CD14-positive monocyte (primary cell): Measurements from ENCODE around the gene POLR2C. TPM values are rescaled to one million over a fixed set of nuclear protein-coding genes. Genes with fewer than 3 reads are reported as not detected.

ENCODE experiments used
- DNase-seq, 3 donors: peaks; one replicate each; pipeline ENCODE4 v3.0.0-alpha.2; 2011 to 2022
- H2AFZ ChIP-seq: 2 replicates; pipeline ENCODE4 v1.6.0; 2012; ENCODE audit warnings: mild to moderate bottlenecking, low read depth, low read length, inconsistent platforms; ENCODE audit not compliant: insufficient read depth, poor library complexity, severe bottlenecking
- H3K27ac ChIP-seq, 2 donors: 1 replicate in 1 of 2; 2 replicates in 1 of 2; pipeline ENCODE4 v1.5.1; 2012 to 2013; ENCODE audit warnings: low read length in 2 of 2, control low read depth in 1 of 2, inconsistent platforms in 1 of 2, low read depth in 1 of 2, mild to moderate bottlenecking in 1 of 2
- H3K27me3 ChIP-seq, 2 donors: one replicate each; pipeline versions ENCODE4 v1.6.0 to v1.6.1; 2011 to 2013; ENCODE audit warnings: low read length in 2 of 2; ENCODE audit not compliant: control insufficient read depth in 2 of 2, insufficient read depth in 2 of 2
- H3K36me3 ChIP-seq, 2 donors: replicated peaks in 1 of 2; 1 replicate in 1 of 2; 2 replicates in 1 of 2; pipeline versions ENCODE4 v1.5.1 to v1.6.1; 2012 to 2013; ENCODE audit warnings: low read length in 2 of 2, control low read depth in 1 of 2, inconsistent platforms in 1 of 2, mild to moderate bottlenecking in 1 of 2; ENCODE audit not compliant: insufficient read depth in 2 of 2, control insufficient read depth in 1 of 2
- H3K4me1 ChIP-seq, 2 donors: 1 replicate in 1 of 2; 2 replicates in 1 of 2; pipeline versions ENCODE4 v1.5.1 to v1.6.1; 2012 to 2013; ENCODE audit warnings: low read length in 2 of 2, control low read depth in 1 of 2, inconsistent platforms in 1 of 2, mild to moderate bottlenecking in 1 of 2, moderate library complexity in 1 of 2; ENCODE audit not compliant: insufficient read depth in 2 of 2, control insufficient read depth in 1 of 2
- H3K4me2 ChIP-seq: replicated peaks from 2 replicates; pipeline ENCODE3; 2012; ENCODE audit warnings: low read length, moderate library complexity, mild to moderate bottlenecking; ENCODE audit not compliant: poor library complexity, severe bottlenecking; ENCODE audit errors: extremely low read depth
- H3K4me3 ChIP-seq, 3 experiments: fragments of 200-600 bp in 1 of 3; sonication (generic) in 1 of 3; replicated peaks in 1 of 3; 1 replicate in 2 of 3; 2 replicates in 1 of 3; pipeline ENCODE4 v1.5.1; 2011 to 2013; ENCODE audit warnings: low read length in 3 of 3, mild to moderate bottlenecking in 3 of 3, control low read depth in 2 of 3, low read depth in 2 of 3, inconsistent platforms in 1 of 3, moderate library complexity in 1 of 3
- H3K79me2 ChIP-seq: 2 replicates; pipeline ENCODE4 v1.6.0; 2012; ENCODE audit warnings: mild to moderate bottlenecking, control low read depth, inconsistent platforms, low read length, moderate library complexity; ENCODE audit not compliant: insufficient read depth
- H3K9ac ChIP-seq: 2 replicates; pipeline ENCODE4 v1.6.0; 2017; ENCODE audit warnings: low read length, mild to moderate bottlenecking; ENCODE audit not compliant: insufficient read depth, poor library complexity, severe bottlenecking
- H3K9me3 ChIP-seq, 2 donors: replicated peaks in 1 of 2; 1 replicate in 1 of 2; 2 replicates in 1 of 2; pipeline versions ENCODE4 v1.5.1 to v1.6.1; 2012 to 2013; ENCODE audit warnings: low read length in 2 of 2, control low read depth in 1 of 2; ENCODE audit not compliant: control insufficient read depth in 1 of 2, insufficient read depth in 1 of 2
- H4K20me1 ChIP-seq: 2 replicates; pipeline ENCODE4 v1.6.0; 2012; ENCODE audit warnings: mild to moderate bottlenecking, low read length, control low read depth, moderate library complexity; ENCODE audit not compliant: insufficient read depth
- H3K27ac Mint-ChIP-seq, 7 donors: one replicate each; pipeline ENCODE4 v1.8.0; 2020; ENCODE audit warnings: mild to moderate bottlenecking in 7 of 7, mixed read lengths in 7 of 7, moderate library complexity in 6 of 7, inconsistent platforms in 2 of 7
- H3K27me3 Mint-ChIP-seq, 3 donors: one replicate each; pipeline ENCODE4 v1.8.0; 2021 to 2022; ENCODE audit warnings: low read depth in 3 of 3, mild to moderate bottlenecking in 3 of 3, mixed read lengths in 3 of 3, moderate library complexity in 3 of 3, inconsistent platforms in 1 of 3
- H3K36me3 Mint-ChIP-seq, 2 donors: one replicate each; pipeline ENCODE4 v1.8.0; 2020; ENCODE audit warnings: mixed read lengths in 2 of 2, inconsistent platforms in 1 of 2, mild to moderate bottlenecking in 1 of 2
- H3K4me1 Mint-ChIP-seq: one replicate; pipeline ENCODE4 v1.8.0; 2020; ENCODE audit warnings: mild to moderate bottlenecking, mixed read lengths
- H3K4me3 Mint-ChIP-seq, 2 donors: one replicate each; pipeline ENCODE4 v1.8.0; 2020; ENCODE audit warnings: mild to moderate bottlenecking in 2 of 2, mixed read lengths in 2 of 2, moderate library complexity in 1 of 2
- H3K9me3 Mint-ChIP-seq, 7 donors: one replicate each; pipeline ENCODE4 v1.8.0; 2020 to 2022; ENCODE audit warnings: mixed read lengths in 7 of 7, mild to moderate bottlenecking in 6 of 7, moderate library complexity in 6 of 7, inconsistent platforms in 2 of 7
- CTCF ChIP-seq: fragments of 200-600 bp; IDR thresholded peaks from one replicate; pipeline ENCODE4 v1.8.0; 2022; ENCODE audit warnings: antibody characterized with exemption, mild to moderate bottlenecking
- WGBS: methylation state at CpG from one replicate; pipeline ENCODE4 v1.1.5; 2013; ENCODE audit warnings: missing lambda C conversion rate; ENCODE audit not compliant: insufficient coverage; 5-methylcytosine and 5-hydroxymethylcytosine counted together
- intact Hi-C, 2 donors: fragments of 100-400 bp; cut with micrococcal nuclease; formaldehyde crosslinking; loops; one replicate each; pipeline versions ENCODE4 v1.15.0 to v1.15.1; 2023
- polyA plus RNA-seq, 3 donors: library from polyadenylated mRNA; depleted of rRNA in 1 of 3; unstranded in 2 of 3; stranded (reverse) in 1 of 3; fragments of 300-500 nt in 2 of 3; fragments of >200 nt in 1 of 3; fragmentation: Illumina TruSeq in 2 of 3; gene quantifications; 1 replicate in 2 of 3; 2 replicates in 1 of 3; pipeline ENCODE4 v1.2.3, GENCODE V29; 2012 to 2021

The POLR2C gene
- polyA plus RNA-seq, 3 donors, result 22.6 to 51.3 (median 24.4) TPM

- 2% methylated on average over 66 of the region's 73 CpGs for WGBS
- Histone ChIP-seq H3K79me2 (no peaks in the 10 kb centered on the region), H3K9me3 (no peaks in the 10 kb centered on the region), H4K20me1 (no peaks in the 10 kb centered on the region), H3K27me3 (peaks cover 0 to 15% of the 10 kb centered on the region in 2 donors), H2AFZ (peak within 1 kb of the TSS; percentile 76), H3K27ac (no peak within 1 kb of the TSS), H3K4me3 (peak within 1 kb of the TSS; percentile 33 to 71 (median 35)), H3K36me3 (no peaks in the 10 kb centered on the region), H3K4me1 (peaks cover 8 to 11% of the 10 kb centered on the region in 2 donors), H3K9ac (peak within 1 kb of the TSS; percentile 54), H3K4me2 (peak within 1 kb of the TSS; percentile 78)
- Mint-ChIP-seq H3K4me3 (peak within 1 kb of the TSS; percentile 71 to 83), H3K27ac (peak within 1 kb of the TSS in 3 of 7 donors; percentile 63 to 81 (median 73)), H3K4me1 (peaks cover 10% of the 10 kb centered on the region), H3K27me3 (peaks cover 14 to 28% (median 18%) of the 10 kb centered on the region in 3 donors), H3K9me3 (peaks cover 0 to 2% (median 0%) of the 10 kb centered on the region in 7 donors), H3K36me3 (no peaks in the 10 kb centered on the region)
- intact Hi-C loops, result no loop called here
- TF ChIP-seq CTCF, result no peak
- DNase-seq, result peak; percentile 34 to 38 (median 34)
Observed at GRCh38 chr16:57485916-57486857, 23.7 kb downstream of the POLR2C start, which contains the start of gene DOK4. TSS of gene DOK4 (minus strand) at chr16:57486493. CDS start at chr16:57479507, 6,986 bp downstream.

GRCh38 chr16:57486858-57487834 lies 24.7 kb downstream of the POLR2C start:
- H3K27me3 ChIP-seq, result peaks cover 0 to 15% of the 10 kb centered on the region in 2 donors
- no peaks in the 10 kb centered on the region for H3K79me2 ChIP-seq
- no peak for DNase-seq
- Mint-ChIP-seq H3K9me3 (peaks cover 0 to 2% (median 0%) of the 10 kb centered on the region in 7 donors), H3K36me3 (no peaks in the 10 kb centered on the region), H3K4me1 (peaks cover 10% of the 10 kb centered on the region), H3K27ac (no peak overlapping the region), H3K27me3 (peaks cover 14 to 26% (median 16%) of the 10 kb centered on the region in 3 donors), H3K4me3 (peak overlapping the region; percentile 49 to 71)
- no peaks in the 10 kb centered on the region for H3K9me3 ChIP-seq
- peak overlapping the region; percentile 50 for H2AFZ ChIP-seq
- no peak overlapping the region for H3K27ac ChIP-seq
- H3K9ac ChIP-seq, result no peak overlapping the region
- peak overlapping the region in 1 of 3 experiments; percentile 25 for H3K4me3 ChIP-seq
- TF ChIP-seq CTCF, result no peak
- no peaks in the 10 kb centered on the region for H3K36me3 ChIP-seq
- H3K4me2 ChIP-seq, result peak overlapping the region; percentile 78
- 95% methylated on average over 7 of the region's 8 CpGs for whole genome bisulfite sequencing
- H4K20me1 ChIP-seq, result no peaks in the 10 kb centered on the region
- H3K4me1 ChIP-seq, result peaks cover 8 to 11% of the 10 kb centered on the region in 2 donors
- intact Hi-C loops, result no loop called here
